ENCODE results near the gene TUBA4B.

Gene TUBA4B

DNA sequence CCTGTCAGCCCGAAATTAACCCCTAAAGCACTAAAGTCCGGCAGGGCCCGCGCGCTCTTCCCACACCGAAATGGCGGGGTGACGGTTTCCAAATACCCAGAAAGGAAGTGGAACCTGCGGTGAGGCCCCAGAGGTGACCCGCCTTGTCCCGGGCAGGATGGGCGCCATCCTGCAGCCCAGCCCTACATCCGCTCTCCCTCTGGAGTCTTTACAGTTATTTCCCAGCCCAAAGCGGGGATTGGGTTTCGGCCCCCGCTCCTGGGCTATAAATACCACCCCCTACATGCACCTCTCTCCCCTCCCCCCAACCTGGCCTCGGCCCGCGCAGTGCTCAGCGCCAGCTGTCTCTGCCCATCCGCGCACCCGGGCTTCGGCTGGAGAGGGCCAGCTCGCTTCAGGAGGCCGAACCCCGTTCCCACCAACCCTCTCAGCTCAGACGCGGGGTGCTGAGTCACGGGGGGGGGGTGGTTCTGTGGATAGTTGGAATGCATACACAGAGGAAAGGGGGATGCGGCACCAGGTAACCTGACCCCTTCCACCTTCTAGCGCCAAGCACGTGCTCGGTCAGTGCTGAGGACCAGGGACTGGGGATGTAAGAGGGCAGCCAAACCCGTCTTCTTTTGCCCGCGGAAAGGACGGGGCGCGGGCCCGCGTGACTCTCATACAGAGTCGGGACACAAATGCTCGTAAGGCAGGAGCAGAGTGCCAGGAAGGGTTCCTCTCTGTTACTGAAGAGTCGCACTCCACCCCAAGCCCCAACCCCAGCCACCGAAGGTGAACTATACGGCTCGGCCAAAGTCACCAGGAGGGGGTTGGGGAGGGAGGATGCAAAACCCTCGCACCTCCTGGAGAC is at the start of gene TUBA4B:
Gene TUBA4B, plus strand, starts transcription at position 344 of the 853 bp plus-strand sequence. Its CDS starts 165 bp downstream, at position 509.
- DNase-seq (ENCODE audit: low spot score in 2 of 2) = peak; percentile 31 to 77
- ATAC-seq = peak; percentile 39
- Mint-ChIP-seq H3K36me3 (peaks cover 63% of the 10 kb centered on the region), H3K4me3 (peak within 1 kb of the TSS; percentile 68), H3K4me1 (peaks cover 60% of the 10 kb centered on the region), H3K9me3 (no peaks in the 10 kb centered on the region), H3K27ac (peak within 1 kb of the TSS; percentile 83)

DNA sequence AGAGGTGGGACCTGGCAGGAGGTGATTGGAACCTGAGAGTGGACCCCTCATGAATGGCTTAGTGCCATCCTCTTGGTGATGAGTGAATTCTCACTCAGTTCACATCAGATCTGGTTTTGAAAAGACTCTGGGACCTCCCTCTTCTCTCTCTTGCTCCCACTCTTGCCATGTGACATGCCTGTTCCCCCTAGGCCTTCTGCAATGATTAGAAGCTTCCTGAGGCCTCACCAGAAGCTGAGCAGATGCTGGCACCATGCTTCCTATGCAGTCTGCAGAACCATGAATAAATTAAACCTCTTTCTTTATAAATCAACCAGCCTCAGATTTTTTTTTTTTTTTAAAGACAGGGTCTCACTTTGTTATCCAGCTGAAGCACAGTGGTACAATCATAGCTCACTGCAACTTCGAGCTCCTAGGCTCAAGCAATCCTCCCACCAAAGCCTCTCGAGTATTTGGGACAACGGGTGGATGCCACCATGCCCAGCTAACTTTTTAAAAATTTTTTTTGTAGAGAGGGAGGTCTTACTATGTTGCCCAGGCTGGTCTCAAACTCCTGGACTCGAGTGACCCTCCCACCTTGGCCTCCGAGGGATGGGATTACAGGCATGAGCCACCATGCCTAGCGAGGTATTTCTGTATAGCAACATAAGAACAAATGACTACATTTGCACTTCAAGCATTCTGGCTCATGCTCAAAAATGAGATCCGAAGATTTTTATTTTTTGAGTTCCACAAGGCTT is 48.4 kb upstream of the TUBA4B start:
- H3K4me1 Mint-ChIP-seq = peaks cover 32% of the 10 kb centered on the region
- peaks cover 22% of the 10 kb centered on the region for H3K36me3 Mint-ChIP-seq
- H3K27ac Mint-ChIP-seq = no peak overlapping the region
- DNase-seq (ENCODE audit: low spot score in 2 of 2) = no peak
- peaks cover 2% of the 10 kb centered on the region for H3K9me3 Mint-ChIP-seq
- peak overlapping the region; percentile 78 for H3K4me3 Mint-ChIP-seq
- ATAC-seq = no peak

DNA sequence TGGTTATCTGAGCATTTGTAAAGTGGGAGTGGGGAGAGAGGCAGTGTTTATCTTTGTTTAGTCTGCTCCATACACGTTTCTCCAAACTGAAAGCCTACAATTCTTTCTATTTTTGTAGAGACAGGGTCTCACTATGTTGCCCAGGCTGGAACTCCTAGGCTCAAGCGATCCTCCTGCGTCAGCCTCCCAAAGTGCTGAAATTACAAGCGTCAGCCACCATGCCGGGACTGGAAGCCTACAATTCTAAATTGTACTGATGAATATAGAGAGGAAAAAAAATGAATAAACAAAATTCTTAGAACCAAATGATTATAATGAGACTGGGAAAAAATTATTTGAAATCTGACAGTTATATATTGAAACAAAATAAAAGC is 47.9 kb upstream of the TUBA4B start:
- ATAC-seq = no peak
- peaks cover 34% of the 10 kb centered on the region for H3K4me1 Mint-ChIP-seq
- DNase-seq (ENCODE audit: low spot score in 2 of 2) = no peak
- no peak overlapping the region for H3K27ac Mint-ChIP-seq
- H3K36me3 Mint-ChIP-seq = peaks cover 27% of the 10 kb centered on the region
- peak overlapping the region; percentile 78 for H3K4me3 Mint-ChIP-seq
- peaks cover 2% of the 10 kb centered on the region for H3K9me3 Mint-ChIP-seq

DNA sequence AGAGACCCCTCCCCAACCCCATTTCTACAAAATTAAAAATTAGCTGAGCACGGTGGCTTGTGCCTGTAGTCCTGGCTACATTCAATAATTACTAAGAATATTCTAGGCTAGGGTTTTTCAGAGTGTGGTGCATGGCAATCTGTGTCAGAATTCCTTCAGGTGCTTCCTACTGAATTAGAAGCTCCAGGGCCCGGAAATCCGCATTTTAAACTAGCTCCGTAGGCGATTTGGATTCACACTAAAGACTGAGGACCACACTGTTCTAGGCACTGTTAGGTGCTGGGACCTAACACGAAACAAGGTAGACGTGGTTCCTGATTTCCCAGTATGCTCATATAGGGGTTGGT is 47.1 kb upstream of the TUBA4B start:
- H3K4me1 Mint-ChIP-seq = peaks cover 29% of the 10 kb centered on the region
- no peak for DNase-seq (ENCODE audit: low spot score in 2 of 2)
- peaks cover 2% of the 10 kb centered on the region for H3K9me3 Mint-ChIP-seq
- no peak for ATAC-seq
- H3K27ac Mint-ChIP-seq = peak overlapping the region; percentile 91
- peak overlapping the region; percentile 78 for H3K4me3 Mint-ChIP-seq
- peaks cover 35% of the 10 kb centered on the region for H3K36me3 Mint-ChIP-seq

DNA sequence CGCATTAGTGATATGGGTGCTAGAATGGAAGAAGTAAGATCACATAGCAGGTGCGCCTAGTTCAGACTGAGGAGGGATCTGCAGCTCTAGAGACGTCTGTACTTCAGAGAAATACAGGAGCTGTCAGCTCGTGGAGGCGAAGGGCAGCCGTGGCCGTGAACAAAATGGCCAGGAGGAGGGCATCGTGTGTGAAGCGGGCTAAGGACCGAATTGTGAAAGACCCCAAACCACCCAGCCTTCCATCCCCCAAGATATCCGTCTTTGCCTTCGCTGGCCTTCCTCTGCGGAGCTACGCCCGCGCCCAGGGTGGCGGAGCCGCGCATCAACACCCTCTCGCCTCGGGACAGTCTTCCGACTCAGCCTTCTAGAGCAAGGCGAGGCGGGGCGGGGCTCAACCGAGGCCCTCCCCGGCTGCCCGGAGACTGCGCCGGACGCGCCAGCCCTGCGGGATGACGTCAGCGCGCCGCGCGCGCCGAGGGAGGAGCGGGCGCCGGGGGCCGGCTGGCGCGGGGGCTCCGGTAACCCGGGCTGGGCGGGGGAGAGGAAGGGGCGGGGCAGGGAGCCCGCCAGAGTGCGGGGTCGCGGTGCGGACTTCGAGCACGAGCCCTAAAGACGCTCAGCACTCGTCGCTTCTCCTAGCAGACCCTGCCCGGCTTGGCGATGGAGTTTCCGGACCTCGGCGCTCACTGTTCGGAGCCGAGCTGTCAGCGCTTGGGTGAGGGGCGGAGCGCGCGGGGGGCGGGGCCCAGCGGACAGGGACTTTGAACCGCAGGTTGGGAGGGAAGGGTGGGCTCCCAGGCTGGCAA is 46.5 kb upstream of the TUBA4B start, which contains the start of gene ZFAND2B:
Gene ZFAND2B, plus strand, starts transcription at position 455 of the 806 bp plus-strand sequence. Its CDS starts 206 bp downstream, at position 661.
- peak within 1 kb of the TSS; percentile 91 for H3K27ac Mint-ChIP-seq
- H3K4me1 Mint-ChIP-seq = peaks cover 34% of the 10 kb centered on the region
- peak; percentile 96 to 97 for DNase-seq (ENCODE audit: low spot score in 2 of 2)
- H3K9me3 Mint-ChIP-seq = peaks cover 2% of the 10 kb centered on the region
- H3K4me3 Mint-ChIP-seq = peak within 1 kb of the TSS; percentile 78
- peaks cover 40% of the 10 kb centered on the region for H3K36me3 Mint-ChIP-seq
- peak; percentile 97 for ATAC-seq

DNA sequence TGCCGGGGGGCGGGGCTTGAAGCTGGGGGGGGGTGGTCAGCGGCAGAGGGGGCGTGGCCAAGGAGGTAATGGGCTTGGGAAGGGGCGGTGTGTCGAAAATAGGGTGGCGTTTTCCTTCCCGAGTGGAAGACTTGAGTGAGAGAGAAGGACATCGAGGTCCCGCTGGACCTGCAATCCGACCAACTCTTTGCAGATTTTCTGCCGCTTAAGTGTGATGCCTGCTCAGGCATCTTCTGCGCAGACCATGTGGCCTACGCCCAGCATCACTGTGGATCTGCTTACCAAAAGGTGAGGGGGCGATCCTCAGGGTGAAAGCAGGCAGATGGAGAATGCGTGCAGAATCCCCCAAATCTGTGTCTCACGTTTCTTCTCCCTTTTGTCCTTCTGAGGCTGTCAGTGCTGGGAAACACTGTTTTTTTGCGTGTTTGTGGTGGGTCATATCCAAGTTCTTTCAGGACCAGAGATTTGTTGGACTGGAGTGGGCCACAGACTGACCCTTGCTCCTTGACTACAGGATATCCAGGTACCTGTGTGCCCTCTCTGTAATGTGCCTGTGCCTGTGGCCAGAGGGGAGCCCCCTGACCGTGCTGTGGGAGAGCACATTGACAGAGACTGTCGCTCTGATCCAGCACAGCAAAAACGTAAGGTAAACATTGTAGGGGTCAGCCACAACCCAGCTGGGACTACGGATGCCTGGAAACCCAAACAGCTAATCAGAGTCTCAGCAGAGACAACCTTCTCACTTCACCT is 45.7 kb upstream of the TUBA4B start:
- DNase-seq (ENCODE audit: low spot score in 2 of 2) (no peak), ATAC-seq (peak; percentile 0)
- Mint-ChIP-seq H3K9me3 (peaks cover 2% of the 10 kb centered on the region), H3K27ac (no peak overlapping the region), H3K4me1 (peaks cover 34% of the 10 kb centered on the region), H3K4me3 (peak overlapping the region; percentile 78), H3K36me3 (peaks cover 48% of the 10 kb centered on the region)

DNA sequence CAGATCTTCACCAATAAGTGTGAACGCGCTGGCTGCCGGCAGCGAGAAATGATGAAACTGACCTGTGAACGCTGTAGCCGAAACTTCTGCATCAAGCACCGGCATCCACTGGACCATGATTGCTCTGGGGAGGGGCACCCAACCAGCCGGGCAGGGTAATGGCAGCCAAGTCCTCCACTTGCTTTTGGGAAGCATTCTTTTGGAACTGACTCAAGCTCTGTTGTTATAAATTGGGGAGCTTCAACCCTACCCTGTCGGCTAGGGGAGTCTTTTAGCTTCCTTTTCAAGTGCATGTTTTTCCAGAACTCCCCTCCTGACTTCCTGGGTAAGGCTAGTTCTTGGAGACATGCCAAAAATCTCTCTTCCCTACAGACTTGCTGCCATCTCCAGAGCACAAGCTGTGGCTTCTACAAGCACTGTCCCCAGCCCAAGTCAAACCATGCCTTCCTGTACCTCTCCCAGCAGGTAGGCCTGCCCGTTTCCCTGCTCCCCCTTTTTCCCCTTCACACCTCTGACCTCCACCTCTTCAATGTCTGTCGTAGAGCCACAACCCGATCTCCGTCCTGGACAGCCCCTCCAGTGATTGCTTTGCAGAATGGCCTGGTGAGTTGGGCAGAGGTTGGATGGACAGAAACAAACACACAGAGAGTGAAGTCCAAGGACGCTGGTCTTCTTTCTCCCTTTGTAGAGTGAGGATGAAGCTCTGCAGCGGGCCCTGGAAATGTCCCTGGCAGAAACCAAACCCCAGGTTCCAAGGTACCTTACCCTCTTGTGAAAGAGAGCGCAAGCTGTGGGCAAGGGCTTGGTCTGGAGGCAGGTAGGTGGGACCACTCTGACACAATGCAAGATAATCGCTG is 44.9 kb upstream of the TUBA4B start:
- H3K9me3 Mint-ChIP-seq = peaks cover 2% of the 10 kb centered on the region
- ATAC-seq (no peak), DNase-seq (ENCODE audit: low spot score in 2 of 2) (no peak)
- H3K4me1 Mint-ChIP-seq = peaks cover 34% of the 10 kb centered on the region
- peak overlapping the region; percentile 72 for H3K27ac Mint-ChIP-seq
- H3K36me3 Mint-ChIP-seq = peaks cover 56% of the 10 kb centered on the region
- H3K4me3 Mint-ChIP-seq = peak overlapping the region; percentile 78

DNA sequence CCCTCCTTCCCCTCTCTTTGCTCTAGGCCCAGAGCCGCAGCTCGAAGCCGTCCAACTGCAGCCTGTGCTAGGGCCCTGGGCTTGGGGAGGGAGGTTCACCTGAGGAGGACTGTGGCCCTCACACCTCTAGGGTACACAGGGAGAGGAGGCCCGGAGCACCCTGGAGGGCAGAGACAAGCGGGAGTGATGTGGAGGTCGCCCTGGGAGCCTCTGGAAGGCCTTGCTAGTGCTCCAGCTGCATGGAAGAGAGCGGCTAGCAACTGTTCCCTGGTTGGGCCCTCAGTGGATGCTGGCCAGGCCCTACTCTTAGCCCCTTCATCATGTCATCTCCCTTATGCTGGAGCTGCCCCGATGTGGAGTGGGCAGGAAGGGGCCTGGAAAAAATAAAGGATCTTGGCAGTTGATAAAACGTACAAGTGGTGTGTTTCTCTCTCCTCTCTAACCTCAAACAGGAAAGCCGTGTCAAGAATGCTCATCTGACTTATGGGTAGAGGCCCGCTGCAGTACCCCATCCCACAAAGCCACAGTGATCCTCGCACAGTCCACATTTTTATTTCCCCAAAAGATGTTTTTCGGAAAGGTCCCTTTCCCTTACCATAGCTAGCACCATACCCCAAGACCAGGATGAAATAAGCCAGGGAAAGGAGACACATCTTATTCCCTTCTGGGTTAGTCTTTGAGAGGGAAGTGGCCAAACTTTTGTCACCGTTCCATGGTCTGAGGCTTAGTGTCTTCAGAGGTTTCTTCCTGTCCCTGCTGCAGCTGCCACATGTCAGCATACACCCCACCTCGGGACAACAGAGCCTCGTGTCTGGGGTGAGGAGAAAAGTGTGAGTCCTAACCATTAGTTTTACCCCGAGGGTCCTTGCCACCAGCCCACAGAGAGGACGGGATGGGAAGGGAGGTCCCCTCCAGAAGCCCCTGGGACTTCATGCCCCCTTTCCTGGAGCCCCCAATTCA is 43.5 kb upstream of the TUBA4B start:
- peak overlapping the region; percentile 78 for H3K4me3 Mint-ChIP-seq
- H3K27ac Mint-ChIP-seq = peak overlapping the region; percentile 72
- ATAC-seq (no peak), DNase-seq (ENCODE audit: low spot score in 2 of 2) (no peak)
- peaks cover 70% of the 10 kb centered on the region for H3K36me3 Mint-ChIP-seq
- peaks cover under 1% of the 10 kb centered on the region for H3K9me3 Mint-ChIP-seq
- H3K4me1 Mint-ChIP-seq = peaks cover 40% of the 10 kb centered on the region

DNA sequence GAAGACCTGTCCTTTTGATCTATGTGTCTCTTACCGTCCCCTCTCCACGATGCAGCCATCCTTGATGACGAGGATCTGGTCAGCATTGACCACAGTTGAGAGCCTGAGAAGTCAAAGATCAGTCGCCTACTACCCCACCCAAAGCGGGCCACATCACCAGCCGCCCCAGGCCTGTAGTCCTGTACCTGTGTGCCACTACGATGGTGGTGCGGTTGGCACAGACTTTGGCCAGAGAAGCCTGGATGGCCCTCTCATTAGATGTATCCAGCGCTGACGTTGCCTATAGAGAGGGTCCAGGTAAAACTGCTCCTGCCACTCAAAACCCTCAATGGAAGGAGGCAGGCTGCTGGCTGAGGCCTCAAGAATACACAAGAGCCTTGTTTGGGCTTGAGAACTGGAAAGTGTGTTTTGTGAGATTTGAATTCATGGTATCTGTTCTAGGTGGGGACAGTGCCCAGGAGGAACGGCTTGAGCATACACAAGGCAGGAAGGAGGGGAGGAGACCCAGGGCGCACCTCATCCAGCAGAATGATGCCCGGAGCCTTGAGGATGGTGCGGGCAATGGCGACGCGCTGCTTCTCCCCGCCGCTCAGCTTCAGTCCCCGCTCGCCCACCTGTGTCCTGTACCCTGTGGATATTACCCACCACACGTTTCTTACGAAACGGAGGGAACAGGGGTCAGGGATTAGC is 42.7 kb upstream of the TUBA4B start:
- Mint-ChIP-seq H3K4me3 (no peak overlapping the region), H3K36me3 (peaks cover 76% of the 10 kb centered on the region), H3K9me3 (no peaks in the 10 kb centered on the region), H3K27ac (peak overlapping the region; percentile 72), H3K4me1 (peaks cover 45% of the 10 kb centered on the region)
- no peak for ATAC-seq
- no peak for DNase-seq (ENCODE audit: low spot score in 2 of 2)

DNA sequence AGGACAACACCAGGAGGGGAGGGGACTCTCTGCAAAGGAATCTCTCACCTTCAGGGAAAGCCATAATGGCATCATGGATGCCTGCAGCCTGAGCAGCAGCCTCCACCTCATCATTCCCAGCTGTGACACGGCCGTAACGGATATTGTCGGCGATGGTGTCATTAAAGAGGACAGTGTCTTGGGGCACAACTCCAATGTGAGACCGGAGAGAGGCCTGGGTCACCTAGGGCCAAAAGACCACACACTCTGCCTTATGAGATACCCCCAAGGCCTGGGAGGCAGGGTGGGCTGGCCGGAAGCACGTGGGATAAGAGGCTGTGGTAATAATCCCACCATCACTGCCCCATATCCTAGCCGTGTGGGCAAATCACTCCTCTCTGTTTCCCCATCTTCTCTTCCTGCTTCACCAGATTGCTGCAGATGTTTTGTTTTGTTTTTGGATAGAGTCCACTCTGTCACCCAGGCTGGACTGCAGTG is 42.1 kb upstream of the TUBA4B start:
- Mint-ChIP-seq H3K4me1 (peaks cover 47% of the 10 kb centered on the region), H3K36me3 (peaks cover 77% of the 10 kb centered on the region), H3K4me3 (no peak overlapping the region), H3K9me3 (no peaks in the 10 kb centered on the region), H3K27ac (peak overlapping the region; percentile 72)
- ATAC-seq (no peak), DNase-seq (ENCODE audit: low spot score in 2 of 2) (no peak)

DNA sequence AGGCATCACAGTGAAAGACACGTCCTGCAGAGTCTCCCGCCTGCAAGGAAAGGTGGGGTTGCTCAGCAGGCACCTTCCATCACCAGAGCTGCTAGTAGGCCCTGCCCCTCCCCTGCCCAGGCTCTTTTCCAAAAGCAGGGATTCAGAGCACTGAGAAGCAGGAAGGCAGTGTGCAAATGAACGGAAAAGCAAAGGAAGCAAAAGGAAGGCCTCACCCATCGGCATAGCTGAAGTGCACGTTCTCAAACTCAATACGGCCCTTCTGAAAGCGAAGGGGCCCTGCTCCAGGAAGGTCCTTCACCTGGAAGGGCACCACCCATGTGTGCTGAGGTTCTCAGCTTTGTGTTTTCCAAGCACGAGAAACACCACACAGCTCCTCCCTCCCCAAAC is 40.0 kb upstream of the TUBA4B start:
- H3K4me3 Mint-ChIP-seq = no peak overlapping the region
- no peaks in the 10 kb centered on the region for H3K9me3 Mint-ChIP-seq
- H3K27ac Mint-ChIP-seq = no peak overlapping the region
- no peak for ATAC-seq
- H3K36me3 Mint-ChIP-seq = peaks cover 86% of the 10 kb centered on the region
- peaks cover 53% of the 10 kb centered on the region for H3K4me1 Mint-ChIP-seq
- no peak for DNase-seq (ENCODE audit: low spot score in 2 of 2)

DNA sequence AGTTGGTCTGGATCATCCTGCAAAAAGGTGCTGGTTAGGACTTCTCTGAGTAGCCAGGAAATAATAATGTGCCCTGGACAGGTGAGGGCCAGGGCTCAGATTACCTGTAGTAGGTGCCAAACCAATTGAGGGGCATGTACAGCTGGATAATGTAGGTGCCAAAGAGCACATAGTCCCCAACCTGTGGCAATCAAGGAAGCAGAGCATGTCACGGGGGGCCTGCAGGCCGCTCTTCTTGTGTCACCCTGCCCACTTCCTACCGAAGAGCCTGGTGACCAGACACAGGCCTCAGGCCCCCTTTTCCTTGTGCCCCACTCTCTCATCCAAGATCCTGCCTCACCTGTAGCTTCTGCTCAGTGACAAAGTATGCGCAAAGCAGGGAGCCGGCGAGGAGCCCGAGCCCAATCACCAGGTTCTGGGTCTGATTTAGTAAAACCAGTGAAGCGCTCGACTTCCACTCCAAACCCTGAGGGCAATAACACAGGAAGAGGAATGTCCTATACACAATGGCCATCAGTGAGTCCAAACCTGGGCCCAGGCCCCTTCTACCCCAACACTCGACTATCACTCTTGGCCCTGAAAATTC is 39.5 kb upstream of the TUBA4B start:
- peaks cover 82% of the 10 kb centered on the region for H3K36me3 Mint-ChIP-seq

More for the DNA sequence above, 39.5 kb upstream of the TUBA4B start:
- Mint-ChIP-seq H3K27ac (peak overlapping the region; percentile 84), H3K9me3 (no peaks in the 10 kb centered on the region), H3K4me3 (no peak overlapping the region), H3K4me1 (peaks cover 51% of the 10 kb centered on the region)
- ATAC-seq = no peak
- no peak for DNase-seq (ENCODE audit: low spot score in 2 of 2)
